A549 (cell line): Measurements from ENCODE around the gene ATF7IP. TPM values are rescaled to one million over a fixed set of nuclear protein-coding genes. Genes with fewer than 3 reads are reported as not detected.
"Not testable (repeated sequence)": the region's sequence is repeated elsewhere in the genome, so short reads cannot be mapped to it uniquely, and the experiment has no call there.

ENCODE experiments used
- ATAC-seq, 2 experiments: fragments of 200-7000 bp in 1 of 2; fragments of >200 bp in 1 of 2; cut with Nextera tagmentation in 1 of 2; cut with Tn5 transposase in 1 of 2; 3 replicates each; pipeline versions ENCODE4 v1.8.0 to v1.9.1; 2018 to 2020; ENCODE audit warnings: mild to moderate bottlenecking in 1 of 2, moderate library complexity in 1 of 2
- CTCF ChIA-PET: fragments of 300-600 bp; sonication (Branson Sonifier 250); formaldehyde crosslinking; extraction: SDS; loops from one replicate; lab custom pipeline; 2021; ENCODE audit warnings: antibody characterized with exemption, inconsistent platforms; lab: Yijun Ruan, JAX
- POLR2A ChIA-PET: fragments of 350-600 bp; formaldehyde crosslinking; extraction: SDS; loops from one replicate; lab custom pipeline; 2021; ENCODE audit warnings: antibody characterized with exemption, inconsistent platforms; lab: Yijun Ruan, JAX
- DNase-seq, 2 experiments: peaks; one replicate each; pipeline versions ENCODE4 v3.0.0 to v3.0.0-alpha.2; 2011 to 2016; ENCODE audit warnings: low read depth in 1 of 2, low spot score in 1 of 2
- FAIRE-seq: peaks from 2 replicates; lab custom pipeline; 2011; peaks lifted over from hg19 to GRCh38; lab: Jason Lieb, UNC
- H3K27ac ChIP-seq, 2 experiments: fragments of >200 bp; sonication (Bioruptor Twin); formaldehyde crosslinking; 3 replicates each; pipeline ENCODE4 v1.5.1; 2016 to 2017
- H3K4me1 ChIP-seq: fragments of >200 bp; sonication (Bioruptor Twin); formaldehyde crosslinking; 3 replicates; pipeline ENCODE4 v1.6.1; 2016
- H3K4me2 ChIP-seq: fragments of >200 bp; sonication (Bioruptor Twin); formaldehyde crosslinking; 3 replicates; pipeline ENCODE4 v1.6.1; 2016
- H3K4me3 ChIP-seq: fragments of >200 bp; sonication (Bioruptor Twin); formaldehyde crosslinking; 3 replicates; pipeline ENCODE4 v1.5.1; 2016
- H3K9me3 ChIP-seq: fragments of >200 bp; sonication (Bioruptor Twin); formaldehyde crosslinking; 3 replicates; pipeline ENCODE4 v1.6.1; 2016
- BCL3 ChIP-seq: fragments of >200 bp; sonication (Bioruptor Twin); formaldehyde crosslinking; IDR thresholded peaks from 3 replicates; pipeline ENCODE4 v1.6.1; 2016
- BHLHE40 ChIP-seq: IDR thresholded peaks from 2 replicates; pipeline ENCODE4 v1.6.1; 2012; ENCODE audit warnings: low read depth, low read length, inconsistent platforms
- CBX2 ChIP-seq: fragments of 200-600 bp; sonication (generic); IDR thresholded peaks from 2 replicates; pipeline ENCODE4 v1.6.1; 2016; ENCODE audit warnings: low read depth, mild to moderate bottlenecking, borderline replicate concordance
- CBX8 ChIP-seq: fragments of 200-600 bp; sonication (generic); IDR thresholded peaks from 2 replicates; pipeline ENCODE4 v1.6.1; 2016
- CEBPB ChIP-seq, 2 experiments: fragments of >200 bp in 1 of 2; sonication (Bioruptor Twin) in 1 of 2; formaldehyde crosslinking in 1 of 2; IDR thresholded peaks; 2 replicates each; pipeline ENCODE4 v1.6.1; 2012 to 2016
- CTCF ChIP-seq: fragments of >200 bp; sonication (Bioruptor Twin); formaldehyde crosslinking; IDR thresholded peaks from 3 replicates; pipeline ENCODE4 v1.5.1; 2016
- EHMT2 ChIP-seq: fragments of 200-600 bp; sonication (generic); IDR thresholded peaks from 2 replicates; pipeline ENCODE4 v1.6.1; 2016; ENCODE audit warnings: antibody characterized with exemption, low read depth, mild to moderate bottlenecking, moderate library complexity
- ELK1 ChIP-seq: fragments of 150-350 bp; IDR thresholded peaks from 2 replicates; pipeline ENCODE4 v1.6.1; 2014; ENCODE audit warnings: low read depth, mild to moderate bottlenecking, low read length
- EP300 ChIP-seq, 2 experiments: fragments of >200 bp; sonication (Bioruptor Twin); formaldehyde crosslinking; IDR thresholded peaks; 2 replicates in 1 of 2; 3 replicates in 1 of 2; pipeline ENCODE4 v1.6.1; 2016 to 2017
- HES2 ChIP-seq: fragments of >200 bp; sonication (Bioruptor Twin); formaldehyde crosslinking; IDR thresholded peaks from 2 replicates; pipeline ENCODE4 v1.6.1; 2016
- HEYL ChIP-seq: fragments of 250-450 bp; sonication (Bioruptor Pico); IDR thresholded peaks from 2 replicates; pipeline ENCODE4 v1.8.0; 2021; ENCODE audit warnings: mild to moderate bottlenecking, moderate library complexity
- MAX ChIP-seq: IDR thresholded peaks from 2 replicates; pipeline ENCODE4 v1.6.1; 2012
- MAZ ChIP-seq: fragments of 150-350 bp; IDR thresholded peaks from 2 replicates; pipeline ENCODE4 v1.6.1; 2014; ENCODE audit warnings: antibody characterized with exemption, low read depth, low read length, borderline replicate concordance
- NFE2L2 ChIP-seq: fragments of 150-350 bp; conservative IDR thresholded peaks from 2 replicates; pipeline ENCODE4 v1.6.1; 2014; ENCODE audit warnings: low read length
- PHF8 ChIP-seq: fragments of 200-600 bp; sonication (generic); IDR thresholded peaks from 2 replicates; pipeline ENCODE4 v1.6.1; 2016; ENCODE audit warnings: low read depth, mild to moderate bottlenecking, antibody characterized with exemption, moderate library complexity, borderline replicate concordance
- SREBF2 ChIP-seq: fragments of 450-650 bp; IDR thresholded peaks from 2 replicates; pipeline ENCODE4 v1.6.1; 2014; ENCODE audit warnings: mild to moderate bottlenecking, moderate library complexity
- TFCP2L1 ChIP-seq: fragments of 250-450 bp; sonication (Bioruptor Pico); IDR thresholded peaks from 2 replicates; pipeline ENCODE4 v1.5.0; 2021; ENCODE audit warnings: mild to moderate bottlenecking
- TP53 ChIP-seq: fragments of 250-450 bp; sonication (Bioruptor Pico); IDR thresholded peaks from 2 replicates; pipeline ENCODE4 v1.5.0; 2021; ENCODE audit warnings: mild to moderate bottlenecking, moderate library complexity
- USF2 ChIP-seq: fragments of 450-650 bp; IDR thresholded peaks from 2 replicates; pipeline ENCODE4 v1.6.1; 2014; ENCODE audit warnings: antibody characterized with exemption
- WGBS: methylation state at CpG from one replicate; pipeline ENCODE4 v1.1.6; 2017; ENCODE audit errors: missing lambda C conversion rate; 5-methylcytosine and 5-hydroxymethylcytosine counted together
- polyA plus RNA-seq, 4 experiments: library from polyadenylated mRNA; depleted of rRNA in 3 of 4; stranded (reverse); fragments of >200 nt; fragmentation: RNase III in 1 of 4; extraction: RNeasy Plus Mini Kit Qiagen cat#74134 plus additional on column Dnase treatment in 1 of 4; gene quantifications; 2 replicates in 3 of 4; 3 replicates in 1 of 4; pipeline ENCODE4 v1.2.3, GENCODE V29; 2011 to 2017

Gene ATF7IP
- polyA plus RNA-seq, 2 of the 4 experiments (the other 2 are of a cell fraction), result 5.6 to 14.2 TPM

- CTCF ChIA-PET, result no interaction called here
- FAIRE-seq (no peak), DNase-seq (no peak)
Observed at GRCh38 chr12:14317362-14318146, 47.9 kb upstream of the ATF7IP start.

GRCh38 chr12:14319704-14320427 lies 45.6 kb upstream of the ATF7IP start:
- WGBS, result 68% methylated on average over 17 of the region's 38 CpGs
- H3K4me3 ChIP-seq, result not testable (repeated sequence)
- CTCF ChIA-PET, result interaction anchor here (0.6 kb wide), 1 partner anchor 573 kb away, joined by 4 read pairs; no protein-coding TSS in a partner anchor

More at GRCh38 chr12:14317362-14318146, 47.9 kb upstream of the ATF7IP start:
- Histone ChIP-seq H3K4me2 (no peak overlapping the region), H3K4me1 (no peaks in the 10 kb centered on the region), H3K27ac (no peak overlapping the region), H3K9me3 (no peaks in the 10 kb centered on the region; the same call in 2 of the 3 replicates), H3K4me3 (no peak overlapping the region)
- 50% methylated on average over 4 of the region's 4 CpGs for WGBS
- POLR2A ChIA-PET, result no interaction called here
- no peak for TF ChIP-seq TFCP2L1 (CRISPR knock-in tag)
- TF ChIP-seq MAZ, result no peak
- TF ChIP-seq NFE2L2, result no peak
- TF ChIP-seq PHF8, result no peak
- no peak for TF ChIP-seq HES2
- no peak for TF ChIP-seq CBX2
- no peak for TF ChIP-seq BCL3
- TF ChIP-seq USF2, result no peak
- TF ChIP-seq ELK1, result no peak
- TF ChIP-seq BHLHE40, result no peak
- TF ChIP-seq MAX, result no peak
- no peak for TF ChIP-seq EHMT2
- TF ChIP-seq CEBPB (IDR thresholded peaks at IDR 0.05), result no peak
- no peak for TF ChIP-seq HEYL (CRISPR knock-in tag)
- TF ChIP-seq TP53 (CRISPR knock-in tag), result no peak
- no peak for TF ChIP-seq CTCF
- TF ChIP-seq SREBF2, result no peak
- no peak for TF ChIP-seq CBX8
- no peak for TF ChIP-seq EP300 (IDR thresholded peaks at IDR 0.05)
- ATAC-seq, result no peak

More at GRCh38 chr12:14319704-14320427, 45.6 kb upstream of the ATF7IP start:
- H3K4me1 ChIP-seq, H3K4me2 ChIP-seq, ATAC-seq, POLR2A ChIA-PET, H3K9me3 ChIP-seq, H3K27ac ChIP-seq, DNase-seq, FAIRE-seq: not testable (repeated sequence)
